Measurements from ENCODE around the gene ARMC6.

DNA sequence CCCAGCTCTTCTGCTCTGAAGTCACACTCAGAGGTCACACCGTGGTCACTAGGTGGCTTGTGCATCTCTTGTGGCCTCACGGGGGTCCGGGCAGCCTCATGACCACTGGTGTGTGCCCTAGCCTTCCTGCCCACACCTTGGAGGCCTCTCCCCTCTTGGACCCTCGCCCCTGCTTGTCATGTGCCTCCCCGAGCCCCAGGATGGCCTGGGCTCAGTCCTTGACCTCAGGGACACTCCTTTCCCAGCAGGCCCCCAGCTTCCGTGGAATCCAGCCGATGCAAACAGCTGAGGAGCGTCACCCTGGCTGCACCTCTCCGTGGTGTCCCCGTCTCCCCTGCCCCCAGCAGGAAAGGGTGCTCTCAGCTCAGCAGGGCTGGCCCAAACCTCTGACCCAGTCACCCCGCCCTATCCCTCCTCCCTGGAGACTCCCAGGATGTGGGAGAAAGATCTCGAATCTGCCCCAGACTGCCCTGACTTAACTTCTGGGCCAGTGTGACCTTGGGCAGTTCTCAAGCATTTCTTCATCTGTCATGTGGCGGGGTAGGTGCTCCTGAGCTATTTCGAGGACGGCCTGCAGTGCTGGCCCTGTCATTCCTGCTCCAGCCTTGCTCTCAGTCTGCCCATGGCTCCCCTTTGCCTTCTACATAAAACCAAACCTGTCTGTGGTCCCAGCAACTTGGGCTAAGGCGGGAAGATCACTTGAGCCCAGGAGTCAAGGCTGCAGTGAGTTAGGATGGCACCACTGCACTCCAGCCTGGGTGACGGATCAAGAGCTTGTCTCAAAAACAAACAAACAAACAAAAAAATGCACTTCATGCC, 25.8 kb downstream of the ARMC6 start:
- no peak for TF ChIP-seq EZH2 (IDR thresholded peaks at IDR 0.05; ENCODE audit: insufficient read depth, low read length)
- TF ChIP-seq, protein P1, sequence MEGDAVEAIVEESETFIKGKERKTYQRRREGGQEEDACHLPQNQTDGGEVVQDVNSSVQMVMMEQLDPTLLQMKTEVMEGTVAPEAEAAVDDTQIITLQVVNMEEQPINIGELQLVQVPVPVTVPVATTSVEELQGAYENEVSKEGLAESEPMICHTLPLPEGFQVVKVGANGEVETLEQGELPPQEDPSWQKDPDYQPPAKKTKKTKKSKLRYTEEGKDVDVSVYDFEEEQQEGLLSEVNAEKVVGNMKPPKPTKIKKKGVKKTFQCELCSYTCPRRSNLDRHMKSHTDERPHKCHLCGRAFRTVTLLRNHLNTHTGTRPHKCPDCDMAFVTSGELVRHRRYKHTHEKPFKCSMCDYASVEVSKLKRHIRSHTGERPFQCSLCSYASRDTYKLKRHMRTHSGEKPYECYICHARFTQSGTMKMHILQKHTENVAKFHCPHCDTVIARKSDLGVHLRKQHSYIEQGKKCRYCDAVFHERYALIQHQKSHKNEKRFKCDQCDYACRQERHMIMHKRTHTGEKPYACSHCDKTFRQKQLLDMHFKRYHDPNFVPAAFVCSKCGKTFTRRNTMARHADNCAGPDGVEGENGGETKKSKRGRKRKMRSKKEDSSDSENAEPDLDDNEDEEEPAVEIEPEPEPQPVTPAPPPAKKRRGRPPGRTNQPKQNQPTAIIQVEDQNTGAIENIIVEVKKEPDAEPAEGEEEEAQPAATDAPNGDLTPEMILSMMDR (IDR thresholded peaks at IDR 0.05; ENCODE audit: insufficient read depth, low read depth, low read length): no peak

Measured in astrocyte (in vitro differentiated cells and primary cell).